22Rv1 (cell line): ENCODE measurements around the gene RBBP9.

Experiments
- H3K27ac ChIP-seq: fragments of 450-650 bp; 2 replicates; pipeline ENCODE4 v1.5.1; 2017
- CTCF ChIP-seq: fragments of 450-650 bp; IDR thresholded peaks from 2 replicates; pipeline ENCODE4 v1.5.1; 2017; ENCODE audit warnings: mild to moderate bottlenecking
- ZFX ChIP-seq: fragments of 450-650 bp; IDR thresholded peaks from 2 replicates; pipeline ENCODE4 v1.6.1; 2017; ENCODE audit warnings: antibody characterized with exemption, borderline replicate concordance

The RBBP9 gene

DNA sequence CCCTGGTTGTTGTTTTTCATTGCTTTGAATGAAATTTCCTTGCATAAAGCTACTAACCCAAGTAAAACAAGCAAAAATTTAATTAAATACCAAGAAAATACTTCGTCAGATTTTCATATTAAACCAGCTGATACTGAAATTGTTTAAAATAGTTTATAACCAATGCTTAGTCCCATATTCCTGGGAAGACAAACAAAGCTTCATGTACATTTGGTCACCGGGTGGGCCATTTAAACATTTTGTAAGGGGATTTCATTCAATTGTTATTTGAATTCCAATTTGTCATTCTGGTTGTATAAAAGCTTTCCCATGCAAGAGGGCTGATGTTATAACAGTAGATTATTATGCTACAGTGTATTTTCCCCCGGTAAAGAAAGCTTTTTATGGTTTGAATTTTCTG lies 578 bp upstream of the RBBP9 start:
- peak overlapping the region; percentile 62 for H3K27ac ChIP-seq
- no peak for TF ChIP-seq ZFX
- no peak for TF ChIP-seq CTCF

DNA sequence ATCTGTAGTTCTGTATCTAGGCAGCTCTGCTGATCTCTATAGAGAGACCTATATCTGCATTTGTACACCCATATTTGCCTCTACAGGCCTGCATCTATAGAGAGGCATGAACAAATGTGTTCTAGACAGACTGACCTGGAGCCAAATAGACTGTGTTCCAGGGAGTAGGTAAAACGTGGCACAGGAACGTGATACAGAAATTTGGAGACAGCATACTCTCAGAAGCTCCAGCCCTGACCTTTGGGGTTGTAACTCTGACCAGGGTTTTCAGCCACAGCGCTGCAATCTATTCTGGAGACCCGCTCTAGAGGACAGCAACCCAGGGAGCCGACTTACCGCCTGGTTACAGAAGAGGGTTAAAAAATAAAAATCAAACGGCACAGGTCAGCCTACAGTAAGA lies 983 bp downstream of the RBBP9 start:
- TF ChIP-seq CTCF (no peak), ZFX (no peak)
- peak overlapping the region; percentile 62; the same call in 1 of the 2 replicates for H3K27ac ChIP-seq

GRCh38 chr20:18488301-18488700 lies 8.7 kb downstream of the RBBP9 start:
- H3K27ac ChIP-seq: no peak overlapping the region
- TF ChIP-seq CTCF (no peak), ZFX (no peak)

DNA sequence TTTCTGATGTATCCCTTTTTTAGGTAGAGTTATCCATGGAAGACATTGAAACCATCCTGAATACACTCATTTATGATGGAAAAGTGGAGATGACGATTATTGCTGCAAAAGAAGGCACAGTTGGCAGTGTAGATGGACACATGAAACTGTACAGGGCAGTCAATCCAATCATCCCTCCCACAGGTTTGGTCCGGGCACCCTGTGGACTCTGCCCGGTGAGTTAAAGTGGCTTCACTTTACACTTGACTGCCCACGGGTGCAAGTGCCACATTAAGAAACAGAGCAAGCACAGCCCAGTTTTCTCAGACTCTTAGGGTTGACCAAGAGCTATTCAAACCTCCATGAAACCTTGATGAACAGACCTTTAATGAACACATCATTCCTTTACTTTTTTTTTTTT lies 15.4 kb downstream of the RBBP9 start:
- H3K27ac ChIP-seq: no peak overlapping the region
- TF ChIP-seq CTCF: no peak
- no peak for TF ChIP-seq ZFX

- H3K27ac ChIP-seq: no peak overlapping the region
- no peak for TF ChIP-seq CTCF
- TF ChIP-seq ZFX: no peak
Observed at GRCh38 chr20:18477821-18478220, 19.2 kb downstream of the RBBP9 start.

DNA sequence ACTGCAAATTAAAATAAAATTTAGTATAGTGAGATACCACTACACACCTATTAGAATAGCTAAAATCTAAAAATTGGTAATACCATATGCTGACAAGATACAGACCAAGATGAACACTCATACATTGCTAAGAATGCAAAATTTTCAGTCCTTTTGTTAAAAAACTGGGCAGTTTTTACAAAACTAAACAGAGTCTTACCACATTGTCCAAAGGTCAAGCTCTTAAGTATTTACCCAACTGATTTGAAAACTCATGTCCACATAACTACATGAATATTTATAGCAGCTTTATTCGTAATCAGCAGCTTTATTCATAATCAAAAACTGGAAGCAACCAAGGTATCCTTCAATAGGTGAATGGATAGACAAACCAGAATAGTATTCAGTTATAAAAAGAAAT lies 19.8 kb downstream of the RBBP9 start:
- no peak overlapping the region for H3K27ac ChIP-seq
- TF ChIP-seq ZFX (no peak), CTCF (no peak)

- TF ChIP-seq ZFX: no peak
- no peak for TF ChIP-seq CTCF
- peak within 1 kb of the TSS; percentile 85 for H3K27ac ChIP-seq
Observed at GRCh38 chr20:18466894-18467730, 29.9 kb downstream of the RBBP9 start, which contains the start of the genes DZANK1 and POLR3F. Gene DZANK1, minus strand, starts transcription at chr20:18467030. Its CDS starts 1,672 bp downstream, at chr20:18465358. Gene POLR3F, plus strand, starts transcription at chr20:18467390. Its CDS starts 117 bp downstream, at chr20:18467507.
